ENCODE results near the gene CUL1.

Gene CUL1

GRCh38 chr7:148761499-148762278, 63.0 kb downstream of the CUL1 start:
- no peak for DNase-seq (ENCODE audit: low spot score)

- no peak for DNase-seq (ENCODE audit: low spot score)
Observed at GRCh38 chr7:148763622-148764021, 64.9 kb downstream of the CUL1 start.

GRCh38 chr7:148770004-148770403, 71.3 kb downstream of the CUL1 start:
- DNase-seq (ENCODE audit: low spot score), result no peak

GRCh38 chr7:148772297-148773089, 73.8 kb downstream of the CUL1 start:
- no peak for DNase-seq (ENCODE audit: low spot score)

- DNase-seq (ENCODE audit: low spot score), result no peak
Observed at GRCh38 chr7:148773334-148773733, 74.6 kb downstream of the CUL1 start.

GRCh38 chr7:148774471-148774870, 75.8 kb downstream of the CUL1 start:
- DNase-seq (ENCODE audit: low spot score), result no peak

GRCh38 chr7:148782757-148783456, 84.2 kb downstream of the CUL1 start:
- DNase-seq (ENCODE audit: low spot score), result no peak

GRCh38 chr7:148783801-148784527, 85.3 kb downstream of the CUL1 start:
- no peak for DNase-seq (ENCODE audit: low spot score)

GRCh38 chr7:148787571-148788295, 89.0 kb downstream of the CUL1 start:
- no peak for DNase-seq (ENCODE audit: low spot score)

GRCh38 chr7:148789220-148789619, 90.5 kb downstream of the CUL1 start:
- DNase-seq (ENCODE audit: low spot score), result no peak

- no peak for DNase-seq (ENCODE audit: low spot score)
Observed at GRCh38 chr7:148790131-148790726, 91.5 kb downstream of the CUL1 start.

GRCh38 chr7:148790850-148791249, 92.1 kb downstream of the CUL1 start:
- no peak for DNase-seq (ENCODE audit: low spot score)

- no peak for DNase-seq (ENCODE audit: low spot score)
Observed at GRCh38 chr7:148791546-148791945, 92.8 kb downstream of the CUL1 start.

GRCh38 chr7:148793590-148793989, 94.9 kb downstream of the CUL1 start:
- no peak for DNase-seq (ENCODE audit: low spot score)

GRCh38 chr7:148794476-148794875, 95.8 kb downstream of the CUL1 start:
- no peak for DNase-seq (ENCODE audit: low spot score)

- DNase-seq (ENCODE audit: low spot score), result no peak
Observed at GRCh38 chr7:148796841-148797240, 98.1 kb downstream of the CUL1 start.

GRCh38 chr7:148799893-148800555, 101.3 kb downstream of the CUL1 start:
- no peak for DNase-seq (ENCODE audit: low spot score)

GRCh38 chr7:148800677-148801076, 102.0 kb downstream of the CUL1 start:
- no peak for DNase-seq (ENCODE audit: low spot score)

GRCh38 chr7:148802101-148802493, 103.4 kb downstream of the CUL1 start:
- no peak for DNase-seq (ENCODE audit: low spot score)

- DNase-seq (ENCODE audit: low spot score), result no peak
Observed at GRCh38 chr7:148803094-148803493, 104.4 kb downstream of the CUL1 start.

Data from left forelimb (tissue), 1 donor.